Endothelial cell of umbilical vein (primary cell): ENCODE measurements around the gene ADAM33.

Experiments
- CTCF ChIP-seq, 2 donors: IDR thresholded peaks; 1 replicate in 1 of 2; 2 replicates in 1 of 2; pipeline ENCODE4 v1.5.1; 2011; ENCODE audit warnings: low read length in 2 of 2, mild to moderate bottlenecking in 2 of 2, moderate library complexity in 2 of 2, control low read depth in 1 of 2, inconsistent platforms in 1 of 2, low read depth in 1 of 2; ENCODE audit not compliant: insufficient read depth in 1 of 2; ENCODE audit errors: extremely low read depth in 1 of 2
- EZH2 ChIP-seq: IDR thresholded peaks from 2 replicates; pipeline ENCODE4 v1.6.1; 2012; ENCODE audit warnings: borderline replicate concordance, low read depth, mild to moderate bottlenecking, moderate library complexity, low read length, inconsistent platforms; ENCODE audit not compliant: severe bottlenecking
- FOS ChIP-seq: IDR thresholded peaks from 2 replicates; pipeline ENCODE4 v1.6.1; 2011; ENCODE audit warnings: mild to moderate bottlenecking, low read length, moderate library complexity, borderline replicate concordance; ENCODE audit not compliant: insufficient read depth
- GATA2 ChIP-seq: IDR thresholded peaks from 2 replicates; pipeline ENCODE4 v1.7.0; 2011; ENCODE audit warnings: low read depth, mild to moderate bottlenecking, moderate library complexity, mixed read lengths, low read length; ENCODE audit not compliant: insufficient read length, insufficient read depth
- JUN ChIP-seq: IDR thresholded peaks from 2 replicates; pipeline ENCODE4 v1.6.1; 2011; ENCODE audit warnings: borderline replicate concordance, low read depth; ENCODE audit not compliant: insufficient read length, insufficient read depth
- MAX ChIP-seq: IDR thresholded peaks from 2 replicates; pipeline ENCODE4 v1.6.1; 2011; ENCODE audit not compliant: insufficient read depth, insufficient read length
- POLR2A ChIP-seq: IDR thresholded peaks from 2 replicates; pipeline ENCODE4 v1.6.1; 2012; ENCODE audit warnings: low read depth, mild to moderate bottlenecking, control low read depth, low read length
- POLR2AphosphoS5 ChIP-seq: IDR thresholded peaks from 2 replicates; pipeline ENCODE4 v1.6.1; 2012; ENCODE audit warnings: low read depth, mild to moderate bottlenecking, control low read depth, low read length, moderate library complexity; ENCODE audit not compliant: insufficient read depth

- TF ChIP-seq CTCF (IDR thresholded peaks at IDR 0.05; ENCODE audit: extremely low read depth in 1 of 2, insufficient read depth in 1 of 2, low read depth in 1 of 2, low read length in 2 of 2) = no peak
- no peak for TF ChIP-seq FOS
- TF ChIP-seq EZH2 = no peak
- TF ChIP-seq POLR2AphosphoS5 = no peak
- no peak for TF ChIP-seq POLR2A
- TF ChIP-seq MAX = no peak
- TF ChIP-seq JUN = no peak
- no peak for TF ChIP-seq GATA2
Observed at GRCh38 chr20:3698591-3699001, 16.8 kb upstream of the ADAM33 start.
